ENCODE results near the gene INVS. TPM values are rescaled to one million over a fixed set of nuclear protein-coding genes. Genes with fewer than 3 reads are reported as not detected.
"Not testable (repeated sequence)": the region's sequence is repeated elsewhere in the genome, so short reads cannot be mapped to it uniquely, and the experiment has no call there.

The INVS gene
- total RNA-seq, 4 donors from 2014 or later: 12.8 to 22.8 (median 18.2) TPM

DNA sequence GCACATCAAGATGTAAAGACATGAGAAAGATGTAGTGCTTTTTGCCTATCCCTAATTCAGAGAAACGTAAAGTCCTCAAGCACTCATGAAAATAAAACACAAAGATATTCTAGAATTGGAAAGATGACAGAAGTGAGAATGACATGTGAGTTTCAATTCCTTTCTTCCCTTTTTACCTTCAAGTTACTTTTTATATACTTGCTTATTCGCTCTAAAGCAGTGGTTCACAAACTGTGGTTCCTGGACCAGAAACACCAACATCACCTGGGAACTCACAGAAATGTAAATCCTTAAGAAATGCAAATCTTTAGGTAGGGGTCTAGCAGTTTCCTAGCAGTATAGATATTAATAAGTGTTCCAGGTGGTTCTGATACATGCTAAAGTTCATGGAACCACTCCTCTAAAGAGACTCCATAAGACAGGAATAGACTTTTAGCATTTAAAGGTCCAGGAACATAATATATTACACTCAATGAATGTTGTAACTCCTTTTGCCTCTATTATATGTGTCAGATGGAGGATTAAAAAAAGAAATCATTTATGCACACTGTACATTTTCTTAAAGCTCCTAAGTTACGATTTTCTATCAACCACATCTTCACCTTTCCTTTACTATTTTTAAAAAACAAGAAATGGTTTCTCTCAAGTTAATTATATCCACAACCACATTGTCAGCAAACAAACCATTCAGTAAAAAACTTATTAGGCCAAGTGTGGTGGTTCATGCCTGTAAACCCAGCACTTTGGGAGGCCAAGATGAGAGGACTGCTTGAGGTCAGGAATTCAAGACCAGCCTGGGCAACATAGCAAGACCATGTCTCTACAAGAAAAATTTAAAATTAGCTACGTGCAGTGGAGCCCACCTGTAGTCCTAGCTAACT is 40.1 kb upstream of the INVS start:
- H3K27ac ChIP-seq: no peak overlapping the region
- WGBS: 90% methylated on average over 4 of the region's 4 CpGs
- H3K9me3 ChIP-seq: no peaks in the 10 kb centered on the region
- TF ChIP-seq POLR2AphosphoS5 (IDR thresholded peaks at IDR 0.05) (no peak), EP300 (IDR thresholded peaks at IDR 0.05) (no peak), POLR2A (IDR thresholded peaks at IDR 0.05) (no peak)
- TF ChIP-seq, protein P1, sequence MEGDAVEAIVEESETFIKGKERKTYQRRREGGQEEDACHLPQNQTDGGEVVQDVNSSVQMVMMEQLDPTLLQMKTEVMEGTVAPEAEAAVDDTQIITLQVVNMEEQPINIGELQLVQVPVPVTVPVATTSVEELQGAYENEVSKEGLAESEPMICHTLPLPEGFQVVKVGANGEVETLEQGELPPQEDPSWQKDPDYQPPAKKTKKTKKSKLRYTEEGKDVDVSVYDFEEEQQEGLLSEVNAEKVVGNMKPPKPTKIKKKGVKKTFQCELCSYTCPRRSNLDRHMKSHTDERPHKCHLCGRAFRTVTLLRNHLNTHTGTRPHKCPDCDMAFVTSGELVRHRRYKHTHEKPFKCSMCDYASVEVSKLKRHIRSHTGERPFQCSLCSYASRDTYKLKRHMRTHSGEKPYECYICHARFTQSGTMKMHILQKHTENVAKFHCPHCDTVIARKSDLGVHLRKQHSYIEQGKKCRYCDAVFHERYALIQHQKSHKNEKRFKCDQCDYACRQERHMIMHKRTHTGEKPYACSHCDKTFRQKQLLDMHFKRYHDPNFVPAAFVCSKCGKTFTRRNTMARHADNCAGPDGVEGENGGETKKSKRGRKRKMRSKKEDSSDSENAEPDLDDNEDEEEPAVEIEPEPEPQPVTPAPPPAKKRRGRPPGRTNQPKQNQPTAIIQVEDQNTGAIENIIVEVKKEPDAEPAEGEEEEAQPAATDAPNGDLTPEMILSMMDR (IDR thresholded peaks at IDR 0.05): no peak
- H3K4me3 ChIP-seq: no peak overlapping the region
- H3K4me1 ChIP-seq: peaks cover 3% of the 10 kb centered on the region
- no peak for DNase-seq (ENCODE audit: low spot score in 2 of 2)
- no peaks in the 10 kb centered on the region for H3K27me3 ChIP-seq
- H3K36me3 ChIP-seq: peaks cover 14% of the 10 kb centered on the region

- not testable (repeated sequence) for H3K4me1 ChIP-seq; H3K9me3 ChIP-seq; H3K27me3 ChIP-seq; H3K27ac ChIP-seq; DNase-seq (ENCODE audit: low spot score in 2 of 2); H3K4me3 ChIP-seq
- peaks cover 11% of the 10 kb centered on the region for H3K36me3 ChIP-seq
- WGBS: 80% methylated on average over 1 of the region's 1 CpG
These were observed 36.4 kb upstream of the INVS start for GRCh38 chr9:100062683-100063082.

DNA sequence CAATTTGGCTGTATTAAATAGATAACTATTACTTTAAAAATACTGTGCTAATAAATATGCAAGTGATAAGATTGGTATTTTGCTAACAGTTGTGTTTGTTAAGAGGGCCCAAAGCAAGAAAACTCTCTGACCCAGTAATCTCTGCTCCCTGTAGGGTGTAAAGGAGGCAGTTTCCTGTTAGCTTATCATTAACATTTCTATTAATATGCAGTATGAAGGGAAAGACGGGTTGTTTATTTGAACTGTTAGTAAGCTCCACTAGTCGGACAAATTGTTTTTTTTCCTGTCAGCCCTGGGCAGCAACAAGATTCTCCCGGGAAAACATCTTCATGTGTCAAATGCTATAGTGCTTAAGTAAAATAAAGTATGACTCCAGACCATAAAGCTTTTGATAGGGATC is 35.9 kb upstream of the INVS start:
- H3K27ac ChIP-seq: no peak overlapping the region
- no peak for DNase-seq (ENCODE audit: low spot score in 2 of 2)
- H3K9me3 ChIP-seq: no peaks in the 10 kb centered on the region
- H3K4me3 ChIP-seq: no peak overlapping the region
- H3K27me3 ChIP-seq: no peaks in the 10 kb centered on the region
- peaks cover 3% of the 10 kb centered on the region for H3K4me1 ChIP-seq
- 60% methylated on average over 3 of the region's 3 CpGs for WGBS
- H3K36me3 ChIP-seq: peaks cover 8% of the 10 kb centered on the region
- TF ChIP-seq POLR2AphosphoS5 (IDR thresholded peaks at IDR 0.05): no peak
- TF ChIP-seq, protein P1 (IDR thresholded peaks at IDR 0.05): no peak
- TF ChIP-seq EP300 (IDR thresholded peaks at IDR 0.05): no peak
- no peak for TF ChIP-seq POLR2A (IDR thresholded peaks at IDR 0.05)

GRCh38 chr9:100064872-100065581 is 34.0 kb upstream of the INVS start:
- no peaks in the 10 kb centered on the region for H3K36me3 ChIP-seq
- WGBS: 84% methylated on average over 8 of the region's 8 CpGs

DNA sequence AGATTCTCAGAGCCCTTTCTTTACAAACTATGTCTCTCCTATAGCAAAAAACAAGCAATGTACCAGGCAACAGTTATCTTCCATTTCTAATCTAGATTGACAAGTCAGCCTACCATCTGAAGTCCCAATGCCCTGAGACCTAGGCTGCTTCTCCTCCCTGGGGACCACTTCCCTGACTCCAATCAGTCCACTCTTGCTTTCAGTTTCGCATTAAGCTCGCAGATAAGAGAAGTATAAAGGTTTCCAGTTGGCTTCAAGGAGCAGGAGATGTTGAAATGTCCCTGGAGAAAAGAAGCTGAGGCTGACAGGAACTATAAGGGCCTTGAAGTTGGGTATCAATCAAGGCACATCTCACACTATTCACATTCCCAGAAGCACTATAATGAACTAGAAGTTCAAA is 32.5 kb upstream of the INVS start:
- TF ChIP-seq, protein P1 (IDR thresholded peaks at IDR 0.05): no peak
- TF ChIP-seq POLR2AphosphoS5 (IDR thresholded peaks at IDR 0.05): no peak
- TF ChIP-seq EP300 (IDR thresholded peaks at IDR 0.05): no peak
- no peak for TF ChIP-seq POLR2A (IDR thresholded peaks at IDR 0.05)
- DNase-seq (ENCODE audit: low spot score in 2 of 2): no peak
- no peaks in the 10 kb centered on the region for H3K9me3 ChIP-seq
- no peak overlapping the region for H3K4me3 ChIP-seq
- 63% methylated on average over 2 of the region's 2 CpGs for WGBS
- H3K27me3 ChIP-seq: no peaks in the 10 kb centered on the region
- no peaks in the 10 kb centered on the region for H3K36me3 ChIP-seq
- peaks cover 3% of the 10 kb centered on the region for H3K4me1 ChIP-seq
- no peak overlapping the region for H3K27ac ChIP-seq

More at GRCh38 chr9:100064872-100065581, 34.0 kb upstream of the INVS start:
- Histone ChIP-seq H3K27me3 (no peaks in the 10 kb centered on the region), H3K4me1 (peaks cover 3% of the 10 kb centered on the region), H3K9me3 (no peaks in the 10 kb centered on the region), H3K4me3 (no peak overlapping the region), H3K27ac (no peak overlapping the region)
- DNase-seq (ENCODE audit: low spot score in 2 of 2): no peak
- TF ChIP-seq, protein P1 (IDR thresholded peaks at IDR 0.05): no peak
- TF ChIP-seq POLR2A (IDR thresholded peaks at IDR 0.05) (no peak), POLR2AphosphoS5 (IDR thresholded peaks at IDR 0.05) (no peak), EP300 (IDR thresholded peaks at IDR 0.05) (no peak)

DNA sequence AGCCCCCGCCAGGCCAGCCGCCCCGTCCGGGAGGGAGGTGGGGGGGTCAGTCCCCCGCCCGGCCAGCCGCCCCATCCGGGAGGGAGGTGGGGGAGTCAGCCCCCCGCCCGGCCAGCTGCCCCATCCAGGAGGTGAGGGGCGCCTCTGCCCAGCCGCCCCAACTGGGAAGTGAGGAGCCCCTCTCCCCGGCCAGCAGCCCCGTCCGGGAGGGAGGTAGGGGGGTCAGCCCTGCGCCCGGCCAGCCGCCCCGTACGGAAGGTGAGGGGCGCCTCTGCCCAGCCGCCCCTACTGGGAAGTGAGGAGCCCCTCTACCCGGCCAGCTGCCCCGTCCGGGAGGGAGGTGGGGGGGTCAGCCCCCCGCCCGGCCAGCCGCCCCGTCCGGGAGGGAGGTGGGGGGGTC is 31.1 kb upstream of the INVS start:
- not testable (repeated sequence) for H3K4me1 ChIP-seq; H3K27me3 ChIP-seq; H3K4me3 ChIP-seq; H3K27ac ChIP-seq; H3K9me3 ChIP-seq; H3K36me3 ChIP-seq; DNase-seq (ENCODE audit: low spot score in 2 of 2)
- WGBS: no CpG with 5 or more reads among the region's 30 CpGs

DNA sequence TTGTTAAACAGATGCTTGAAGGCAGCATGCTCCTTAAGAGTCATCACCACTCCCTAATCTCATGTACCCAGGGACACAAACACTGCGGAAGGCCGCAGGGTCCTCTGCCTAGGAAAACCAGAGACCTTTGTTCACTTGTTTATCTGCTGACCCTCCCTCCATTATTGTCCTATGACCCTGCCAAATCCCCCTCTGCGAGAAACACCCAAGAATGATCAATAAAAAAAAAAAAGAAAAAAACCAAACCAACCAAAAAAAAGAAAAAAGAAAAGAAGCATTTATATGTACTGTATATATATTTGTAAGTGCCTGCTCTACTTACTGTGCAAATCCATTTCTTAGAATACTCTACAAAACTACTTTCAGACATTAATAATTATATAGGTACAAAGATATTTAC is 30.0 kb upstream of the INVS start:
- not testable (repeated sequence) for H3K4me3 ChIP-seq; DNase-seq (ENCODE audit: low spot score in 2 of 2); H3K4me1 ChIP-seq; H3K9me3 ChIP-seq; H3K27me3 ChIP-seq; H3K36me3 ChIP-seq; H3K27ac ChIP-seq
- 75% methylated on average over 1 of the region's 3 CpGs for WGBS

Data from suprapubic skin (tissue), 4 donors.